ENCODE results near the gene HCAR3.

DNA sequence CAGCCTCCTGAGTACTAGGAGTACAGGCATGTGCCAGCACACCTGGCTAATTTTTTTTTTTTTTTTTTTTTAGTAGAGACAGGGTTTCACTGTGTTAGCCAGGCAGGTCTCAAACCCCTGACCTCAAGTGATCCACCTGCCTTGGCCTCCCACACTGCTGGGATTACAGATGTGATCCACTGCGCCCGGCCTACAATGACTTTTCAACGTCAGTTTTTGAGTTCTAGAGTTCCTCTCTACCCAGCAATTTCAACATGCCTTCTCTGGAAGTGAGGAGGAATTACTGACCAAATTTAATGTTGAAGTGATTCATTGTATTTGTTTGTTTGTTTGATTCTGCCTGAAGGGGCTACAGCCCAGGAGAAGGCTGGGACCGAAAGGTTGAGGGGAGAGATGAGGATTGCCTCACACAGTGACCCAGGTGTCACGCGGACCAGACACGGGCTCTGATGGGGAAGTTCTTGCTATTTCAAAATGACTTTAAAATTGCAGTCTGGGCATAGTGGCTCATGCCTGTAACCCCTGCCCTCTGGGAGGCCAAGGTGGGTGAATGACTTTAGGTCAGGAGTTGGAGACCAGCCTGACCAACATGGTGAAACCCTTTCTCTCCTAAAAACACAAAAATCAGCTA is 27.4 kb upstream of the HCAR3 start:
- TF ChIP-seq EZH2 (IDR thresholded peaks at IDR 0.05) (no peak), POLR2AphosphoS5 (IDR thresholded peaks at IDR 0.05; ENCODE audit: borderline replicate concordance, low read depth, low read length) (no peak)

All from SK-N-MC (cell line).